ENCODE data around the gene MRPL38.

The MRPL38 gene

GRCh38 chr17:75895370-75896155 lies 9.1 kb downstream of the MRPL38 start (continued):
- TF ChIP-seq PATZ1 (tag by site-specific recombination; IDR thresholded peaks at IDR 0.05) (peak; percentile 6; the same call in 1 of the 2 replicates), ZNF280C (tag by site-specific recombination; IDR thresholded peaks at IDR 0.05) (no peak), ZNF341 (tag by site-specific recombination; IDR thresholded peaks at IDR 0.05; ENCODE audit: low read depth) (peak; percentile 60; the same call in 1 of the 2 replicates), ZNF600 (tag by site-specific recombination; IDR thresholded peaks at IDR 0.05) (peak; percentile 40; the same call in 1 of the 2 replicates), ZSCAN16 (tag by site-specific recombination; IDR thresholded peaks at IDR 0.05) (no peak), ZBTB20 (tag by site-specific recombination; IDR thresholded peaks at IDR 0.05) (peak; percentile 25; the same call in 1 of the 2 replicates)

- CTCF ChIA-PET = interaction anchor here (0.6 to 4.3 kb wide), 8 partner anchors 11 to 342 kb away, joined by 3 to 28 read pairs (median 4); partner anchors contain the start of genes CDK3, MRPL38 and TRIM47
- no peak overlapping the region for H3K4me3 ChIP-seq (ENCODE audit: low read depth, low read length)
- peaks cover 9 to 55% of the 10 kb centered on the region in 2 experiments; a peak in 2 of 3 replicates for H3K36me3 ChIP-seq (ENCODE audit: control insufficient read depth in 2 of 2, insufficient read depth in 1 of 2, low read length in 2 of 2)
- H3K27ac ChIP-seq (ENCODE audit: extremely low read depth, low read depth, low read length) = no peak overlapping the region; the same call in 1 of the 2 replicates
- TF ChIP-seq KLF17 (tag by site-specific recombination; IDR thresholded peaks at IDR 0.05) = 0 out of 2 replicates have a peak, but pooled peaks have one; percentile 9
- peak; percentile 63 for TF ChIP-seq ZNF341 (tag by site-specific recombination; IDR thresholded peaks at IDR 0.05; ENCODE audit: low read depth)
- no peak for TF ChIP-seq ZNF510 (tag by site-specific recombination; IDR thresholded peaks at IDR 0.05; ENCODE audit: insufficient replicate concordance)
- no peaks in the 10 kb centered on the region for H3K9me3 ChIP-seq (ENCODE audit: control insufficient read depth, insufficient read depth, low read depth, low read length)
- POLR2A ChIA-PET = interaction anchor here (0.5 to 2.2 kb wide), 5 partner anchors 12 to 55 kb away, joined by 3 to 20 read pairs (median 3); partner anchors contain the start of gene WBP2
- H3K4me1 ChIP-seq (ENCODE audit: control insufficient read depth, insufficient read depth, low read length) = peaks cover 10% of the 10 kb centered on the region
These were observed 10.5 kb downstream of the MRPL38 start for GRCh38 chr17:75894049-75894733.

GRCh38 chr17:75893305-75894048 lies 11.2 kb downstream of the MRPL38 start:
- CTCF ChIA-PET = interaction anchor here (0.6 to 1.9 kb wide), 7 partner anchors 12 to 133 kb away, joined by 3 to 8 read pairs (median 3); partner anchors contain the start of genes CDK3 and MRPL38
- no peak for TF ChIP-seq ZNF639 (tag by site-specific recombination; IDR thresholded peaks at IDR 0.05)
- no peak for TF ChIP-seq TRIM28 (IDR thresholded peaks at IDR 0.05; ENCODE audit: borderline replicate concordance, low read length)
- no peak for TF ChIP-seq ZNF146 (tag by site-specific recombination; IDR thresholded peaks at IDR 0.05)
- TF ChIP-seq ZSCAN16 (tag by site-specific recombination; IDR thresholded peaks at IDR 0.05) = no peak
- no peak for TF ChIP-seq ZNF280C (tag by site-specific recombination; IDR thresholded peaks at IDR 0.05)
- no peak for TF ChIP-seq ZNF548 (tag by site-specific recombination; IDR thresholded peaks at IDR 0.05)
- Histone ChIP-seq H3K9me3 (ENCODE audit: control insufficient read depth, insufficient read depth, low read depth, low read length) (no peaks in the 10 kb centered on the region), H3K4me1 (ENCODE audit: control insufficient read depth, insufficient read depth, low read length) (peaks cover 10% of the 10 kb centered on the region), H3K4me3 (ENCODE audit: low read depth, low read length) (no peak overlapping the region), H3K27ac (ENCODE audit: extremely low read depth, low read depth, low read length) (no peak overlapping the region), H3K36me3 (ENCODE audit: control insufficient read depth in 2 of 2, insufficient read depth in 1 of 2, low read length in 2 of 2) (peaks cover 13 to 48% of the 10 kb centered on the region in 2 experiments; a peak in 2 of 3 replicates)
- POLR2A ChIA-PET = interaction anchor here (0.5 to 2.2 kb wide), 8 partner anchors 11 to 88 kb away, joined by 3 to 20 read pairs (median 4); partner anchors contain the start of gene WBP2
